Ovary (tissue), 3 donors: ENCODE results near the gene ZBTB43.
"Not testable (repeated sequence)": the region's sequence is repeated elsewhere in the genome, so short reads cannot be mapped to it uniquely, and the experiment has no call there.

Experiments
- CTCF ChIP-seq, 3 donors: fragments of 450-650 bp in 2 of 3; fragments of 200-600 bp in 1 of 3; IDR thresholded peaks; one replicate each; pipeline versions ENCODE4 v1.5.1 to v1.8.0; 2016 to 2022; ENCODE audit warnings: antibody characterized with exemption in 3 of 3, mild to moderate bottlenecking in 1 of 3
- EP300 ChIP-seq: sonication (generic); formaldehyde crosslinking; IDR thresholded peaks from one replicate; pipeline ENCODE4 v1.6.1; 2017; ENCODE audit warnings: antibody characterized with exemption
- POLR2A ChIP-seq: fragments of 450-650 bp; IDR thresholded peaks from one replicate; pipeline ENCODE4 v1.6.1; 2017; ENCODE audit warnings: antibody characterized with exemption, mild to moderate bottlenecking, moderate library complexity
- donor health status: DM: no; HTN: no; CAD: no.

GRCh38 chr9:126810221-126810620 is 5.4 kb downstream of the ZBTB43 start:
- not testable (repeated sequence) for TF ChIP-seq POLR2A; EP300; CTCF (IDR thresholded peaks at IDR 0.05)
